A673 (cell line): ENCODE data around the gene AGPAT2. TPM values are rescaled to one million over a fixed set of nuclear protein-coding genes. Genes with fewer than 3 reads are reported as not detected.

Experiments
- BruUV-seq: library from RNA; stranded (reverse); fragments of 400-500 nt; replicated peaks from 2 replicates; lab custom pipeline; 2021; lab: Mats Ljungman, UMichigan
- CTCF ChIA-PET: fragments of 300-600 bp; sonication (Branson Sonifier 250); formaldehyde crosslinking; loops from one replicate; lab custom pipeline; 2022; ENCODE audit warnings: antibody characterized with exemption; lab: Charles Lee
- POLR2A ChIA-PET: fragments of 300-600 bp; sonication (Branson Sonifier 250); formaldehyde crosslinking; loops from one replicate; lab custom pipeline; 2022; ENCODE audit warnings: antibody characterized with exemption; ENCODE audit not compliant: low non-redundant PET; lab: Charles Lee
- DNase-seq: peaks from one replicate; pipeline ENCODE4 v3.0.0-alpha.2; 2015; ENCODE audit warnings: low spot score
- H3K27ac ChIP-seq: fragments of 200-600 bp; sonication (generic); 2 replicates; pipeline ENCODE4 v1.5.1; 2016; ENCODE audit warnings: mixed run types, low read depth, mild to moderate bottlenecking, mixed read lengths, antibody characterized with exemption, low read length; ENCODE audit not compliant: poor library complexity, severe bottlenecking
- H3K27me3 ChIP-seq: fragments of 200-600 bp; sonication (generic); replicated peaks from 2 replicates; pipeline ENCODE4 v1.6.1; 2017; ENCODE audit warnings: mixed run types, low read depth, mild to moderate bottlenecking, mixed read lengths, antibody characterized with exemption, low read length; ENCODE audit not compliant: insufficient read depth, poor library complexity
- H3K36me3 ChIP-seq: fragments of 200-600 bp; sonication (generic); 2 replicates; pipeline ENCODE4 v1.6.1; 2016; ENCODE audit warnings: mixed run types, mild to moderate bottlenecking, mixed read lengths, antibody characterized with exemption, low read length; ENCODE audit not compliant: insufficient read depth, poor library complexity, severe bottlenecking
- H3K4me1 ChIP-seq: fragments of 200-600 bp; sonication (generic); 2 replicates; pipeline ENCODE4 v1.6.1; 2017; ENCODE audit warnings: mixed run types, mild to moderate bottlenecking, mixed read lengths, antibody characterized with exemption, low read length; ENCODE audit not compliant: insufficient read depth, poor library complexity, severe bottlenecking
- H3K4me3 ChIP-seq: fragments of 200-600 bp; sonication (generic); 2 replicates; pipeline ENCODE4 v1.5.1; 2016; ENCODE audit warnings: low read depth, mixed run types, mild to moderate bottlenecking, mixed read lengths, low read length; ENCODE audit not compliant: poor library complexity, severe bottlenecking
- H3K9me3 ChIP-seq: fragments of 200-600 bp; sonication (generic); 2 replicates; pipeline ENCODE4 v1.6.1; 2016; ENCODE audit warnings: mixed run types, low read depth, mild to moderate bottlenecking, mixed read lengths, antibody characterized with exemption, low read length; ENCODE audit not compliant: poor library complexity, severe bottlenecking
- EZH2 ChIP-seq: fragments of 200-600 bp; sonication (generic); IDR thresholded peaks from 2 replicates; pipeline ENCODE4 v1.6.1; 2017; ENCODE audit warnings: borderline replicate concordance, low read depth, mild to moderate bottlenecking, mixed read lengths, antibody characterized with exemption, low read length; ENCODE audit not compliant: poor library complexity, severe bottlenecking
- intact Hi-C: fragments of 100-400 bp; cut with micrococcal nuclease; formaldehyde crosslinking; loops from one replicate; pipeline ENCODE4 v1.10.0; 2022; ENCODE audit not compliant: unreplicated experiment
- total RNA-seq: library from RNA; stranded (reverse); gene quantifications from 2 replicates; pipeline ENCODE4 v1.2.3, GENCODE V29; 2021
- TF ChIP-seq, protein P1 (sequence below): fragments of 300-800, 200-600 bp; sonication (generic); conservative IDR thresholded peaks from 2 replicates; pipeline ENCODE4 v1.5.1; 2017; ENCODE audit warnings: low read depth, mild to moderate bottlenecking, antibody characterized with exemption, low read length, moderate library complexity, mixed read lengths

Gene AGPAT2
- total RNA-seq, 1 experiment from 2014 or later: 57.7 TPM

DNA sequence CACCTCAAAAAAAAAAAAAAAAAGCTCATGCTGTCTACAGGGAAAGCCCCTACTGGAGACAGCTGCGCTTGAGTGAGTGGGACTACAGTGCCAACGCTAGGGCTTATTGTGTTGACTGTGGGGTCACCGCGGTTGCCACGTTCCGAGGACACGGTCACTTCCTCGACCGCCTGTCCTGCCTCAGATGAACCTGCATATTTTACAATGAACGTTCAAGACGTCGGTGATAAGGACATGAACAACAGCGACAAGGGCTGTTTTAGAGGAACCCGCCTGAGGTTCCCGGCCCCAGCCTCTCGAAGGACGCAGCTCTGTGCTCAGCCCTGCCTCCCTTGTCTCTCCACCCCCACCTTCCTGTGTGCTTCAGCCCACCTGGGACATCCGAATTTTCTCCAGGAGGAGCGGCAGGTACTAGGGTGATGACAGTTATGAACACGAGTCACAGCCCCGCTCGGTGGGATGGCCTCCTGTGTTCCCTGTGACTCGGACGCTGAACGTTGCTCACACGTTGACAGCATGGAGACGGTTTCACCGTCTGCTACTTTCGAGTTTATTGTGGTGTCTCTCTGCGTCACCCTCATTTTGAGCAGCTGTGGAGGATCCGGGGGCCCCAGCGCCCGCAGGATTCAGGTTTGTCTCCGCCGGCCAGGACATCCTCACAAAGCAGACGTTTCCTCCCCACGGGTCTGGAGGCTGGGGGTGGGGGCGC, 13.9 kb upstream of the AGPAT2 start:
- CTCF ChIA-PET: interaction anchor here (0.6 kb wide), 2 partner anchors 19 to 368 kb away, joined by 4 read pairs; no protein-coding TSS in a partner anchor
- Histone ChIP-seq H3K27ac (no peak overlapping the region), H3K4me1 (peaks cover 7% of the 10 kb centered on the region), H3K4me3 (no peak overlapping the region), H3K36me3 (no peaks in the 10 kb centered on the region), H3K27me3 (no peaks in the 10 kb centered on the region), H3K9me3 (no peaks in the 10 kb centered on the region)
- no TSS peak for BruUV-seq
- TF ChIP-seq EZH2: no peak
- TF ChIP-seq, protein P1, sequence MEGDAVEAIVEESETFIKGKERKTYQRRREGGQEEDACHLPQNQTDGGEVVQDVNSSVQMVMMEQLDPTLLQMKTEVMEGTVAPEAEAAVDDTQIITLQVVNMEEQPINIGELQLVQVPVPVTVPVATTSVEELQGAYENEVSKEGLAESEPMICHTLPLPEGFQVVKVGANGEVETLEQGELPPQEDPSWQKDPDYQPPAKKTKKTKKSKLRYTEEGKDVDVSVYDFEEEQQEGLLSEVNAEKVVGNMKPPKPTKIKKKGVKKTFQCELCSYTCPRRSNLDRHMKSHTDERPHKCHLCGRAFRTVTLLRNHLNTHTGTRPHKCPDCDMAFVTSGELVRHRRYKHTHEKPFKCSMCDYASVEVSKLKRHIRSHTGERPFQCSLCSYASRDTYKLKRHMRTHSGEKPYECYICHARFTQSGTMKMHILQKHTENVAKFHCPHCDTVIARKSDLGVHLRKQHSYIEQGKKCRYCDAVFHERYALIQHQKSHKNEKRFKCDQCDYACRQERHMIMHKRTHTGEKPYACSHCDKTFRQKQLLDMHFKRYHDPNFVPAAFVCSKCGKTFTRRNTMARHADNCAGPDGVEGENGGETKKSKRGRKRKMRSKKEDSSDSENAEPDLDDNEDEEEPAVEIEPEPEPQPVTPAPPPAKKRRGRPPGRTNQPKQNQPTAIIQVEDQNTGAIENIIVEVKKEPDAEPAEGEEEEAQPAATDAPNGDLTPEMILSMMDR: no peak
- DNase-seq: no peak
- POLR2A ChIA-PET: no interaction called here
- intact Hi-C loops: no loop called here

DNA sequence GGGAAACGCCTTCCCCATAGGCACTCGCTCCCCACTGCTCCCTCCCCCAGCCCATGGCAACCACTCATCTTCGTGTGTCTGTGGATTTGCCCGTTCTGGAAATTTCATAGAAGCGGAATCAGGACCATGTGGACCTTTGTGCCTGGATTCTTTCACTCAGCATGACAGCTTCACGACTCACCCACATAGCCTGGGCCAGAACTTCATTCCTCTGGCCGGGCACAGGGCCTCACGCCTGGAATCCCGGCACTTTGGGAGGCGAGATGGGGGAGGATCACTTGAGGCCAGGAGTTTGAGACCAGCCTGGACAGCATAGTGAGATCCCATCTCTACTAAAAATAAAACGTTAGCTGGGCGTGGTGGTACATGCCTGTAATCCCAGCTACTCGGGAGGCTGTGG, 13.0 kb upstream of the AGPAT2 start:
- H3K9me3 ChIP-seq: no peaks in the 10 kb centered on the region
- POLR2A ChIA-PET: no interaction called here
- intact Hi-C loops: no loop called here
- H3K36me3 ChIP-seq: no peaks in the 10 kb centered on the region
- no TSS peak for BruUV-seq
- peaks cover 7% of the 10 kb centered on the region for H3K4me1 ChIP-seq
- H3K27me3 ChIP-seq: no peaks in the 10 kb centered on the region
- TF ChIP-seq EZH2: no peak
- TF ChIP-seq, protein P1: no peak
- no peak overlapping the region for H3K27ac ChIP-seq
- no peak overlapping the region for H3K4me3 ChIP-seq
- DNase-seq: no peak
- CTCF ChIA-PET: no interaction called here

DNA sequence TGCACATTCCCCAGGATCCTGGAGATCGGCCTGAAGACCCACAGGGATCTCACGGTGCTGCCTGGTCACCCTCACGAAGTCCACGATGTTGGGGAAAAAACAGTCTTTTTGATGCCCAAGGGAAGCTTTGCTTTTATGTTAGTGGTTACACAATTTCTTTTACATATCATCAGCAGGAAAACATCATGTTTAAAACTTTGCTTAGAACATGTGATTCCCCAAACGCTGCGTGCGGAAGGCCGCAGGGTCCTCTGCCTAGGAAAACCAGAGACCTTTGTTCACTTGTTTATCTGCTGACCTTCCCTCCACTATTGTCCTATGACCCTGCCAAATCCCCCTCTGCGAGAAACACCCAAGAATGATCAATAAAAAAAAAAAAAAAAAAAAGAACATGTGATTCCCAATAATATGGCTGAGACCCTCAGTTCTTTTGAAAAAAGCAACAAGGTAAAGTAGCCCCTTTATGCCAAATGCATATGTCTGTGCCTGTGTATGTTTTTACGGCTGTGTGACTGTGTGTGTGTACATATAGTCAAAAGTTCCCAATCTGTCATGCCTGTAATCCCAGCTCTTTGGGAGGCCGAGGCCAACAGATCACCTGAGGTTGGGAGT, 11.5 kb upstream of the AGPAT2 start:
- Histone ChIP-seq H3K27me3 (no peaks in the 10 kb centered on the region), H3K4me3 (no peak overlapping the region), H3K4me1 (peaks cover 7% of the 10 kb centered on the region), H3K27ac (no peak overlapping the region), H3K36me3 (no peaks in the 10 kb centered on the region), H3K9me3 (no peaks in the 10 kb centered on the region)
- no TSS peak for BruUV-seq
- DNase-seq: no peak
- ChIA-PET POLR2A (no interaction called here), CTCF (no interaction called here)
- intact Hi-C loops: no loop called here
- TF ChIP-seq, protein P1: no peak
- no peak for TF ChIP-seq EZH2
